ENCODE data around the gene CCSER1. TPM values are rescaled to one million over a fixed set of nuclear protein-coding genes. Genes with fewer than 3 reads are reported as not detected.

The CCSER1 gene
- total and polyA plus RNA-seq, 2 of the 8 experiments (the other 6 are each of a cell fraction or from before 2014, with no cell fraction given) = 0.26 to 0.84 TPM

DNA sequence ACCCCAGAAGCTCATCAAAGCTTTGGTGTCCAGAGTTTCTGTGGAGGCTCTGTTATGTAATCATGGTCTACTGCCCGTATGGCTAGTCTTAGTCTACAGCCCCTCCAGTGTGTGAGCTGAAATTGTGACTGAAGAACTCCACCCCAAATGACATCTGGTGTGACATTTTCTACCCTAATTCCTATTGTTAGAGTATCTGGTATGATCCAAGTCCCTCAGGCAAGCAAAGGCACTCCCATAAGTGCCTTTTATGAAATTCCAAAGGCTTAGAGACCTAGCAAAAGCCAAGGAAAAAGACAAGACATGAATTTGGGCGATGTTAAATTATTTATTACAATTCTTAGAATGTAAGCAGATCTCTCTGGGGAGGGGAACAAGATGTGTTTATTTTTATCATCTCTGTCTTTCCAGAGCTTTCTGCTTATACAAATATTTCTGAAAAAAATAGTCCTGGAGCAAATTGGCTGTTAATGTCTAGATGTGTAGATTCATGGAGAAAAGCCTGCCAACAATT lies 417.4 kb downstream of the CCSER1 start (continued):
- TF ChIP-seq EP300 (IDR thresholded peaks at IDR 0.05; ENCODE audit: borderline replicate concordance in 1 of 2, low read depth in 2 of 2, low read length in 2 of 2) (no peak), NANOG (IDR thresholded peaks at IDR 0.05; ENCODE audit: insufficient read depth, low read depth, low read length, poor library complexity, severe bottlenecking) (no peak), CHD2 (IDR thresholded peaks at IDR 0.05; ENCODE audit: low read length) (no peak), SP1 (IDR thresholded peaks at IDR 0.05; ENCODE audit: low read depth, low read length) (no peak)
